ENCODE results near the gene DLGAP4.
A peak's percentile ranks its signal among the peaks of the same experiment; 100 is the strongest.

The DLGAP4 gene

GRCh38 chr20:36462440-36463211 is 156.5 kb downstream of the DLGAP4 start:
- H3K4me3 ChIP-seq (ENCODE audit: low read depth, low read length) = peak overlapping the region; percentile 80
- TF ChIP-seq, protein P1, sequence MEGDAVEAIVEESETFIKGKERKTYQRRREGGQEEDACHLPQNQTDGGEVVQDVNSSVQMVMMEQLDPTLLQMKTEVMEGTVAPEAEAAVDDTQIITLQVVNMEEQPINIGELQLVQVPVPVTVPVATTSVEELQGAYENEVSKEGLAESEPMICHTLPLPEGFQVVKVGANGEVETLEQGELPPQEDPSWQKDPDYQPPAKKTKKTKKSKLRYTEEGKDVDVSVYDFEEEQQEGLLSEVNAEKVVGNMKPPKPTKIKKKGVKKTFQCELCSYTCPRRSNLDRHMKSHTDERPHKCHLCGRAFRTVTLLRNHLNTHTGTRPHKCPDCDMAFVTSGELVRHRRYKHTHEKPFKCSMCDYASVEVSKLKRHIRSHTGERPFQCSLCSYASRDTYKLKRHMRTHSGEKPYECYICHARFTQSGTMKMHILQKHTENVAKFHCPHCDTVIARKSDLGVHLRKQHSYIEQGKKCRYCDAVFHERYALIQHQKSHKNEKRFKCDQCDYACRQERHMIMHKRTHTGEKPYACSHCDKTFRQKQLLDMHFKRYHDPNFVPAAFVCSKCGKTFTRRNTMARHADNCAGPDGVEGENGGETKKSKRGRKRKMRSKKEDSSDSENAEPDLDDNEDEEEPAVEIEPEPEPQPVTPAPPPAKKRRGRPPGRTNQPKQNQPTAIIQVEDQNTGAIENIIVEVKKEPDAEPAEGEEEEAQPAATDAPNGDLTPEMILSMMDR (IDR thresholded peaks at IDR 0.05; ENCODE audit: low read depth, low read length) = no peak

GRCh38 chr20:36463212-36464061 is 157.3 kb downstream of the DLGAP4 start:
- H3K4me3 ChIP-seq (ENCODE audit: low read depth, low read length) = peak overlapping the region; percentile 80
- TF ChIP-seq, protein P1 (IDR thresholded peaks at IDR 0.05; ENCODE audit: low read depth, low read length) = no peak

DNA sequence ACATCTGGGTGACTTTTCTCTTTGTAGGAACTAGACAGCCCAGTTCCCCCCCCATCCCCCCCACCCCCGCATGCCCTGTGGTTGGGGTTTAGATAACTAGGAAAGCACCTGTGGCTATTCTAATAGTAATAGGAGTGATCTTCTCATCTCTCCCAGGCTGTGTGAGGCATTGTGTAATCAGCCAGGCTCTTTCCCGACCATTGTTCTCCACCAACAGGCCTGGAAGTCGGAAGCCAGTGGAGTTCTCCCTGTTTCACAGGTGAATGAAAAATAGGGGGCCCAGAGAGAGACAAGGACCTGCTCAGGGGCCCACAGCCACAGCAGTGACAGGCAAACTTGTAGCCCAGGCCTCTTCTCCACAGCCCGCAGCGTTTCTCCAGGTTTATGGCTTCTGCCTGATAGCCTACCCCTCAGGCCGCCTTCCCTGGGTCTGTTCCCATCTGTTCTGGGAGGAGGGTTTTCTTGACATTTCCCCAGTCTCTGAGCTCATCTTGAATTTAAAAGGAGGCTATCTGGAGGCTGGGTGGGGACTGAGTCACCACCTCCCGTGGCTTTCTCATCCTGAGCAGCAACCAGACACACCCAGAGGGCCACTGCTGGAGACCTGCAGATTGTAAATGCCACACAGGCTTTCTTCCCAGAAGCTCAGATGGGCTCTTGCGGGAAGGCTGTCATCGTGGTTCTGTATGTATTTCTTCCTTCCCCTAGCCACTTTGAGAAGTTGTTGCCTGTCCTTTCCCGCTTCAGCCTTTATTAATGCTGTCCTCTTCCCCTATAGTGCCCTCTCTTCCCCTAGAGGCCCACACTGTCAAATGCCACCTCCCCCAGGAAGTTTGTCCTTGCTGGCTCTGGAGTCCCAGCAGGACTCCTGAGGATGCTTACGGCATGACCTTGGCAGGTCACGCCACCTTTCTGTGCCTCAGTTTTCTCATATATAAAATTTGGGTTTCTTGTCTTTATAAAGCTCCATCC is 159.3 kb downstream of the DLGAP4 start:
- H3K4me3 ChIP-seq (ENCODE audit: low read depth, low read length) = peak overlapping the region; percentile 21
- TF ChIP-seq, protein P1 (IDR thresholded peaks at IDR 0.05; ENCODE audit: low read depth, low read length) = no peak

DNA sequence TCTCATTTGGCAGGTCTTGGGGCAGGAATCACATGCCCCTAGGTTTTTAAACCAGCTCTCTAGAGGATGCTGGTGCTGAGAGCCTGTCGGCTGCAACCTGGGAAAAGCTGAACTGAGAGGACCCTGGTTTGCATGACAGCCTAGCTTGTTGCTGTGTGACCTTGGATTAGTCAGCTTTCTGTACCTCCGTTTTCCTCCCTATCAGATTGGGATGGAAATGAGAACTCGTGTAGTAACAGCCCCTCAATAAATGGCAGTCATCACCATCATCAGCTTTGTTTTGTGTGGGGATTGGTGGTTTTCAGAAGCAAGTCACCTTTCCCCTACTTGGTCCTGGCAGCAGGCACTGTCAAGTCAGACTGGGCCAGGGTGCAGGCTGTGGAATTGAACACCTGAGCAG is 159.9 kb downstream of the DLGAP4 start:
- no peak overlapping the region for H3K4me3 ChIP-seq (ENCODE audit: low read depth, low read length)
- TF ChIP-seq, protein P1 (IDR thresholded peaks at IDR 0.05; ENCODE audit: low read depth, low read length) = no peak

DNA sequence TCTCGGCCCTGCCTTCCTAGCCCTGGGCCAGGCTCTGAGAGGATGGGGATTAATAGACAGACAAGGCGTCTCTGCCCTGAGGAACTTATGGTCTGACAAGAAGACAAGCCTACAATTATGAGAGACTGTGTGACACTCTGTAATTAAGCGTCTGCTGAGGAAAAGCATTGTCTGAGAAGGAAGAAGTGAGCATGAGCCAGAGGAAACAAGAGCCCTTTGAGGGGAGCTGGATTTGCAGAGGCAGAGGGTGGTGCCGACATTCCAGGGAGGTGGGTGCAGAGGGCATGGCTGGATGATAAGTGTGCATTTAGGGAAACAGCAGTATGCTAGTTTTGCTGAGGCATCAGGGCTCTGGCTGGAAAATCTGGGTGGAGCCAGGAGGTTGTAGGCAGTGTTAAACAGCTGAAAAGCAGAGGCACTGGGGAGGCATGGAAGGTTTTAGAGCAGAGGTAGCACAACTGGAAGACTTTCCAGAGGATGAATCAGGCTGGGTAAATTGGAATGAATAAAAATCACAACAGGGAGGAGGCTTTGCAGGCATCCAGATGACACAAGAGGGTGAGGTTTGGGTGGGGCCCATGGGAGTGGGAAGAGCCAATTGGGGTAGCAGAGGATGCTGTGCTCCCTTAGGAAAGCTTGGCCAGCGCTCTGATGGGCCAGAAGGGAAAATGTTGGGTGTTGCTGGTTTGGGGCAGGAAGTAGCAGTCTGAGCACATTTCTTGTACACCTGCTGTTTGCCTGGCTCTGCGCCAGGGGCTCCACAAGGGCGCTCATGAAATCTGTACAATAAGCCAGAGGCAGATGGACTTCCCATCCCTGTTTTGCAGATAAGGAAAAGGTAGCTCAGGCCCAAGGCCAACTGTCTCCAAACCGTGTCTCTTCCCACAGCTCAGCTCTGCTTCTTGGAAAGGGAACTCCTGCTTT is 161.2 kb downstream of the DLGAP4 start:
- no peak overlapping the region for H3K4me3 ChIP-seq (ENCODE audit: low read depth, low read length)
- TF ChIP-seq, protein P1 (IDR thresholded peaks at IDR 0.05; ENCODE audit: low read depth, low read length) = no peak

Measured in WI38 (cell line).